DMS53 (cell line): ENCODE results near the gene C1QTNF1.

Experiments
- DNase-seq: peaks from one replicate; lab custom pipeline; 2025; lab: John Stamatoyannopoulos, UW

Gene C1QTNF1

DNA sequence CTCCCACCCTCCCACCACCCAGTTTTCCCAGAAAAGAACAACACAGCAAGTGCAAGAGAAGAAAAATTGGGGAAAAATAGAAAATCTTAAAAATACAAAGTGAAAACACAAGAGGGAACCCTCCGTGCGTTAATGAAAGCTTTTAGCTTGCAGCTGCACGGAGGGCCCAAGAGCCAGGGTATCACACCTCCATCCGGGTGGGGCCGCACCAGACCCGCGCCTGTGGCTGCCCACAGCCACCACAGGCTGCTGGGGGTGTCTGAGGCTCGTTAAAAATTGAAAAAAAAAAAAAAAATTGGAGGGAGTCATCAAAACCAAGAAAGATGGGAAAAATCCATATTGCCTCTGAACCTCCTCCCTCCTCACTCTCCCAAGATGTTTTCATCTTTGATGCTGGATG lies 69.3 kb downstream of the C1QTNF1 start:
- DNase-seq: no peak

- DNase-seq: no peak
These were observed 70.3 kb downstream of the C1QTNF1 start for GRCh38 chr17:79094261-79094660.

GRCh38 chr17:79095345-79096055 lies 71.5 kb downstream of the C1QTNF1 start:
- no peak for DNase-seq

DNA sequence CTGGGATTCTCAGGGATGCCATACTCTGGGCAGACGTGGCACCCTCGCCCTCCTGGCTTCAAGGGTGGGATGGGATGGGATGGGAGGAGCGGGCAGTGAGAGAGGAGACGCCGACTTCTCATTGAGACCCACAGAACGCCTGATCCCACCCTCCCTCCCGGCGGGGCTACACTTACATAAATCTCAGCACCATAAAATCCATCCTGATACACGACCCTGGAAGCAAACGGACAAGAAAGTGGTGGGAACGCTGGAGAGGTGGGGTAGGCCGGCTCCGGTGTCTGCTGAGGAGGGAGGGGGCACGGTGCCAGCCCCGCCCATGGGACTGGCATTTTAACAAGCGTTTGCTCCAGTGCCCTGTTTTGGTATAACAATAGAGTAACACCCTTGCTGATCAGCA lies 72.5 kb downstream of the C1QTNF1 start:
- DNase-seq: no peak

GRCh38 chr17:79097226-79098055 lies 73.5 kb downstream of the C1QTNF1 start:
- no peak for DNase-seq

DNA sequence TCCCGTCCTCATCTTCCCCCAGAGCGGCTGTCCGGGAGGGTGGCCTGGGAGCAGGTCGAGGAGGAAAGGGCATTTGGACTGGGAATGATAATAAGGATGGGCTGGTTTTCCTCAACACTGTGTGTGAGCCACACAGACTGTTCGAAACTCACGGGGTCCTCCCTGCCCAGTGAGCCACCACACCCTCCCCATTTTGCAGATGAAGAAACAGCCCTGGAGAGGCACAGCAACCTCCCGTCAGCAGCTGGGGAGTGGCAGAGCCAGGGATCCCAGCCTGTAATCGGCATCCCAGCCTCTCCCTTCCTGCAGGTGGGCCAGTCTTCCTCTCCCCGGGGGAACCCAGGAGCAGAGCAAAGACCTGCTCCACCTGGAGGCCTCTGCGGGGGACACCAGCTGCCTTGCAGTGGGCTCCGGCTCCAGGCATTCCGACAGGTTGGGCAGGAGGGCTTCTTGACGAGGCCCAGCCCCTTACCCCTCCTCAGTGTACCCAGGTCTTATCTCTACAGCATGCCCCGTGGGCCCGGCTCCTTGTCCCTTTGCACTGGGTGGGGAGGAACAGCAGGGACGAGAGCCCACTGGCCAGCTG lies 74.4 kb downstream of the C1QTNF1 start:
- DNase-seq: no peak
